ENCODE results near the gene FTH1.

DNA sequence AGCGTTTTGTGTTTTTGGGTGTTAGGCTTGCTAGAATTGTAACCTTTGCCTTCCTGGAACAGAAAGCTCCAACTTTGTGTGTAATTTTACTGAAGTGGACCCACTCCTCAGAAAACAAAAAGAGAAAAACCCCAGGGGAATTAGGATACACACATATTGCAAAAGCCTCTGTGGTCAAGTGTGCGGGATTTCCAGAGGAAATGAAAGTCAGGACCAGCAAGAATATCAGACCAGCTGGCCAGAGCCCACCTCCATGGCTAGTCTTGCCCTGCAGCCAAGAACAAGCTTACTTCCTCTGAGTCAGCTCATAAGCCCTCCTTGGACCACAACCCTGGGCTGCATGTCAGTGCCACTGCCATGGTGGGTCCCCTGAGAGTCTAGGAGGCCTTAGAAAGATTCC is 37.0 kb upstream of the FTH1 start:
- TF ChIP-seq, protein P1, sequence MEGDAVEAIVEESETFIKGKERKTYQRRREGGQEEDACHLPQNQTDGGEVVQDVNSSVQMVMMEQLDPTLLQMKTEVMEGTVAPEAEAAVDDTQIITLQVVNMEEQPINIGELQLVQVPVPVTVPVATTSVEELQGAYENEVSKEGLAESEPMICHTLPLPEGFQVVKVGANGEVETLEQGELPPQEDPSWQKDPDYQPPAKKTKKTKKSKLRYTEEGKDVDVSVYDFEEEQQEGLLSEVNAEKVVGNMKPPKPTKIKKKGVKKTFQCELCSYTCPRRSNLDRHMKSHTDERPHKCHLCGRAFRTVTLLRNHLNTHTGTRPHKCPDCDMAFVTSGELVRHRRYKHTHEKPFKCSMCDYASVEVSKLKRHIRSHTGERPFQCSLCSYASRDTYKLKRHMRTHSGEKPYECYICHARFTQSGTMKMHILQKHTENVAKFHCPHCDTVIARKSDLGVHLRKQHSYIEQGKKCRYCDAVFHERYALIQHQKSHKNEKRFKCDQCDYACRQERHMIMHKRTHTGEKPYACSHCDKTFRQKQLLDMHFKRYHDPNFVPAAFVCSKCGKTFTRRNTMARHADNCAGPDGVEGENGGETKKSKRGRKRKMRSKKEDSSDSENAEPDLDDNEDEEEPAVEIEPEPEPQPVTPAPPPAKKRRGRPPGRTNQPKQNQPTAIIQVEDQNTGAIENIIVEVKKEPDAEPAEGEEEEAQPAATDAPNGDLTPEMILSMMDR (IDR thresholded peaks at IDR 0.05), result no peak
- TF ChIP-seq POLR2A (IDR thresholded peaks at IDR 0.05), result no peak
